ENCODE data around the gene NKD1.

- no peak for TF ChIP-seq POLR2AphosphoS5 (IDR thresholded peaks at IDR 0.05; ENCODE audit: low read depth, low read length)
- TF ChIP-seq SIN3A (IDR thresholded peaks at IDR 0.05; ENCODE audit: borderline replicate concordance, insufficient read depth, low read length) = no peak
- TF ChIP-seq TAF1 (IDR thresholded peaks at IDR 0.05; ENCODE audit: borderline replicate concordance, insufficient read depth, low read length) = no peak
- no peak for TF ChIP-seq REST (IDR thresholded peaks at IDR 0.05; ENCODE audit: insufficient read depth in 1 of 2, low read depth in 2 of 2, low read length in 2 of 2)
- TF ChIP-seq FOXP2 (optimal IDR thresholded peaks at IDR 0.05; ENCODE audit: borderline replicate concordance, extremely low read depth, extremely low read length, insufficient read depth) = no peak
Observed at GRCh38 chr16:50636753-50637374, 88.7 kb downstream of the NKD1 start.
